ENCODE measurements around the gene SH3RF3. TPM values are rescaled to one million over a fixed set of nuclear protein-coding genes. Genes with fewer than 3 reads are reported as not detected.

SH3RF3 gene
- polyA plus RNA-seq, 1 of the 3 experiments (the other 2 are of a cell fraction): 1.9 TPM

DNA sequence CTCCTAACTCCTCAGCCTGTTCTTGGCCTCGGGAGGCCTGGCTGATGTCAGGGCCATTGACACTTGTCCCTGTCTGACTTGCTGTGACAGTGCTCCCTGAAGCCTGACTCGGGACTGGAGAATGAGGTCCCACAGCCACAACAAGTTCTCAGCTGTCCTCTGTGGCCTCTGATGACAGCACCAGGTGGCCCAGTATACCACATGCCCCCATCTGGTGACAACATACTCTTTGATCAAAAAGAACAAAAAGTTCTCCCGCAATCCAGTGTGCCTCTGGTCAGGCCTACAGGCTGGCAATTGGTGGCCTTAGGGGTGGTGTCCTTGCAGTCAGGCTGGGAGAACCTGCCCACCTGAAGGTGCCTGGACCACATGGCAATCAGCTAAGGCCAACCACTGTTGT lies 382.2 kb downstream of the SH3RF3 start:
- no peaks in the 10 kb centered on the region for H3K79me2 ChIP-seq (ENCODE audit: insufficient read depth)
- DNase-seq: no peak
- 80% methylated on average over 2 of the region's 3 CpGs for WGBS (ENCODE audit: low lambda C conversion rate)
- TF ChIP-seq, protein P1, sequence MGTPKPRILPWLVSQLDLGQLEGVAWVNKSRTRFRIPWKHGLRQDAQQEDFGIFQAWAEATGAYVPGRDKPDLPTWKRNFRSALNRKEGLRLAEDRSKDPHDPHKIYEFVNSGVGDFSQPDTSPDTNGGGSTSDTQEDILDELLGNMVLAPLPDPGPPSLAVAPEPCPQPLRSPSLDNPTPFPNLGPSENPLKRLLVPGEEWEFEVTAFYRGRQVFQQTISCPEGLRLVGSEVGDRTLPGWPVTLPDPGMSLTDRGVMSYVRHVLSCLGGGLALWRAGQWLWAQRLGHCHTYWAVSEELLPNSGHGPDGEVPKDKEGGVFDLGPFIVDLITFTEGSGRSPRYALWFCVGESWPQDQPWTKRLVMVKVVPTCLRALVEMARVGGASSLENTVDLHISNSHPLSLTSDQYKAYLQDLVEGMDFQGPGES (IDR thresholded peaks at IDR 0.05; ENCODE audit: low read depth, low read length): no peak
- TF ChIP-seq, protein P2, sequence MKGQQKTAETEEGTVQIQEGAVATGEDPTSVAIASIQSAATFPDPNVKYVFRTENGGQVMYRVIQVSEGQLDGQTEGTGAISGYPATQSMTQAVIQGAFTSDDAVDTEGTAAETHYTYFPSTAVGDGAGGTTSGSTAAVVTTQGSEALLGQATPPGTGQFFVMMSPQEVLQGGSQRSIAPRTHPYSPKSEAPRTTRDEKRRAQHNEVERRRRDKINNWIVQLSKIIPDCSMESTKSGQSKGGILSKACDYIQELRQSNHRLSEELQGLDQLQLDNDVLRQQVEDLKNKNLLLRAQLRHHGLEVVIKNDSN (IDR thresholded peaks at IDR 0.05; ENCODE audit: borderline replicate concordance, low read depth): no peak
- TF ChIP-seq NFIC (IDR thresholded peaks at IDR 0.05; ENCODE audit: borderline replicate concordance): no peak
- TF ChIP-seq FOXM1 (IDR thresholded peaks at IDR 0.05; ENCODE audit: low read depth): no peak
- H3K27me3 ChIP-seq (ENCODE audit: insufficient read depth): no peaks in the 10 kb centered on the region
- no peak overlapping the region for H3K4me2 ChIP-seq
- POLR2A ChIA-PET: no interaction called here
- H3F3A ChIP-seq (replicated peaks; ENCODE audit: insufficient read depth): peaks cover 5% of the 10 kb centered on the region
- H4K20me1 ChIP-seq (ENCODE audit: insufficient read depth): no peaks in the 10 kb centered on the region
- H3K36me3 ChIP-seq (replicated peaks in 1 of 2; ENCODE audit: control insufficient read depth in 1 of 2, insufficient read depth in 2 of 2, low read length in 1 of 2): no peaks in the 10 kb centered on the region
- H3K9me3 ChIP-seq: no peaks in the 10 kb centered on the region
- no peaks in the 10 kb centered on the region for H3K9me2 ChIP-seq
- no peak overlapping the region for H3K27ac ChIP-seq (ENCODE audit: low read depth in 2 of 2, low read length in 1 of 2)
- no peak overlapping the region for H3K9ac ChIP-seq
- no peak overlapping the region for H3K4me3 ChIP-seq (ENCODE audit: low read depth in 2 of 2, low read length in 1 of 2)
- H3K4me1 ChIP-seq (ENCODE audit: control insufficient read depth in 1 of 2, insufficient read depth in 2 of 2, low read depth in 1 of 2, low read length in 1 of 2): peaks cover 4 to 19% of the 10 kb centered on the region in 2 experiments; a peak in 2 of 4 replicates
- no peak overlapping the region for H2AFZ ChIP-seq (ENCODE audit: low read depth)
- CTCF ChIA-PET: interaction anchor here (1.1 to 6.1 kb wide), 22 partner anchors 12 to 517 kb away, joined by 3 to 160 read pairs (median 10); partner anchors contain the start of gene SH3RF3

DNA sequence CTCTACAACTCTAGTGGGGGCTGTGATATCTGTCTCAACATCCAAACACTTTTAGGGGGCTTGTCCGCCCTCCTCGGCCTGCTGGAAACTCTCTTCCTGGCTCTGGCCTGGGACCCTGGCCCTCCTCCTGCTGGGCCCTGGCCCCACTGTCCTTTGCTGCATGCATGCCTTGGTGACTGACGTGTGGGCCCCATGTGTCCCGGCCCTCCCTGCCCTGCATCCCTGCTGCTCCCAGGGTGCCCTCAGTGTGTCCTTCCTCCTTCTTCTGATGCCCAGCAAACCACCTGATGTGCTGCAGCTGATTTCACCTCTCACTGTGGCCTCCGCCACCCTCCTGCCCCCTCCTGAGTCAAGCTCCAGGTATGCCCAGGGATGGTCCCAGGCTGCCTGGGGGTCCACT lies 383.1 kb downstream of the SH3RF3 start:
- H3K79me2 ChIP-seq (ENCODE audit: insufficient read depth): no peaks in the 10 kb centered on the region
- no peak overlapping the region for H3K4me3 ChIP-seq (ENCODE audit: low read depth in 2 of 2, low read length in 1 of 2)
- H3K9me2 ChIP-seq: no peaks in the 10 kb centered on the region
- no peaks in the 10 kb centered on the region for H3K9me3 ChIP-seq
- POLR2A ChIA-PET: no interaction called here
- DNase-seq: no peak
- CTCF ChIA-PET: interaction anchor here (1.1 to 6.1 kb wide), 3 partner anchors 34 to 383 kb away, joined by 3 to 160 read pairs (median 34); partner anchors contain the start of gene SH3RF3
- no peak overlapping the region for H3K9ac ChIP-seq
- no peak overlapping the region for H3K4me2 ChIP-seq
- no peak overlapping the region for H3K27ac ChIP-seq (ENCODE audit: low read depth in 2 of 2, low read length in 1 of 2)
- 64% methylated on average over 4 of the region's 5 CpGs for WGBS (ENCODE audit: low lambda C conversion rate)
- H3K36me3 ChIP-seq (replicated peaks in 1 of 2; ENCODE audit: control insufficient read depth in 1 of 2, insufficient read depth in 2 of 2, low read length in 1 of 2): no peaks in the 10 kb centered on the region
- peaks cover 4 to 19% of the 10 kb centered on the region in 2 experiments; a peak in 2 of 4 replicates for H3K4me1 ChIP-seq (ENCODE audit: control insufficient read depth in 1 of 2, insufficient read depth in 2 of 2, low read depth in 1 of 2, low read length in 1 of 2)
- no peak for TF ChIP-seq MXI1 (IDR thresholded peaks at IDR 0.05; ENCODE audit: low read depth, low read length)
- no peak for TF ChIP-seq RFX5 (IDR thresholded peaks at IDR 0.05; ENCODE audit: low read length)
- TF ChIP-seq RCOR1 (IDR thresholded peaks at IDR 0.05; ENCODE audit: low read length): no peak
- no peak for TF ChIP-seq SMC3 (IDR thresholded peaks at IDR 0.05; ENCODE audit: low read depth, low read length)
- no peak for TF ChIP-seq CHD2 (IDR thresholded peaks at IDR 0.05; ENCODE audit: low read length, partially characterized antibody)
- TF ChIP-seq, protein P3, sequence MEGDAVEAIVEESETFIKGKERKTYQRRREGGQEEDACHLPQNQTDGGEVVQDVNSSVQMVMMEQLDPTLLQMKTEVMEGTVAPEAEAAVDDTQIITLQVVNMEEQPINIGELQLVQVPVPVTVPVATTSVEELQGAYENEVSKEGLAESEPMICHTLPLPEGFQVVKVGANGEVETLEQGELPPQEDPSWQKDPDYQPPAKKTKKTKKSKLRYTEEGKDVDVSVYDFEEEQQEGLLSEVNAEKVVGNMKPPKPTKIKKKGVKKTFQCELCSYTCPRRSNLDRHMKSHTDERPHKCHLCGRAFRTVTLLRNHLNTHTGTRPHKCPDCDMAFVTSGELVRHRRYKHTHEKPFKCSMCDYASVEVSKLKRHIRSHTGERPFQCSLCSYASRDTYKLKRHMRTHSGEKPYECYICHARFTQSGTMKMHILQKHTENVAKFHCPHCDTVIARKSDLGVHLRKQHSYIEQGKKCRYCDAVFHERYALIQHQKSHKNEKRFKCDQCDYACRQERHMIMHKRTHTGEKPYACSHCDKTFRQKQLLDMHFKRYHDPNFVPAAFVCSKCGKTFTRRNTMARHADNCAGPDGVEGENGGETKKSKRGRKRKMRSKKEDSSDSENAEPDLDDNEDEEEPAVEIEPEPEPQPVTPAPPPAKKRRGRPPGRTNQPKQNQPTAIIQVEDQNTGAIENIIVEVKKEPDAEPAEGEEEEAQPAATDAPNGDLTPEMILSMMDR (IDR thresholded peaks at IDR 0.05): no peak
- TF ChIP-seq, protein P1 (IDR thresholded peaks at IDR 0.05; ENCODE audit: low read depth, low read length): no peak
- no peak for TF ChIP-seq NRF1 (IDR thresholded peaks at IDR 0.05; ENCODE audit: low read depth, low read length)
- H2AFZ ChIP-seq (ENCODE audit: low read depth): no peak overlapping the region
- H3K27me3 ChIP-seq (ENCODE audit: insufficient read depth): no peaks in the 10 kb centered on the region
- no peaks in the 10 kb centered on the region for H4K20me1 ChIP-seq (ENCODE audit: insufficient read depth)
- H3F3A ChIP-seq (replicated peaks; ENCODE audit: insufficient read depth): peaks cover 5% of the 10 kb centered on the region

Measured in SK-N-SH (cell line).